GM12865 (cell line): Measurements from ENCODE around the gene PRMT3.

ENCODE experiments used
- DNase-seq: peaks from one replicate; pipeline ENCODE4 v3.0.0; 2010; ENCODE audit warnings: low read depth
- H3K4me3 ChIP-seq: 2 replicates; pipeline ENCODE4 v1.5.1; 2011; ENCODE audit warnings: mild to moderate bottlenecking, low read depth, low read length, control low read depth
- CTCF ChIP-seq: IDR thresholded peaks from 2 replicates; pipeline ENCODE4 v1.5.1; 2011; ENCODE audit warnings: low read length, control low read depth, low read depth, inconsistent platforms; ENCODE audit not compliant: insufficient read depth; ENCODE audit errors: missing control alignments

PRMT3 gene

GRCh38 chr11:20438637-20439036 is 51.1 kb downstream of the PRMT3 start:
- no peak for DNase-seq
- H3K4me3 ChIP-seq: no peak overlapping the region
- TF ChIP-seq CTCF: no peak

- peak; percentile 16 for DNase-seq
- peak; percentile 7 for TF ChIP-seq CTCF
These were observed 56.1 kb downstream of the PRMT3 start for GRCh38 chr11:20443596-20443995.

GRCh38 chr11:20444535-20444934 is 57.0 kb downstream of the PRMT3 start:
- DNase-seq: no peak
- H3K4me3 ChIP-seq: no peak overlapping the region
- no peak for TF ChIP-seq CTCF

More at GRCh38 chr11:20443596-20443995, 56.1 kb downstream of the PRMT3 start:
- H3K4me3 ChIP-seq: no peak overlapping the region

GRCh38 chr11:20448834-20449233 is 61.3 kb downstream of the PRMT3 start:
- TF ChIP-seq CTCF: no peak
- DNase-seq: no peak
- no peak overlapping the region for H3K4me3 ChIP-seq

GRCh38 chr11:20450829-20451228 is 63.3 kb downstream of the PRMT3 start:
- TF ChIP-seq CTCF: no peak
- DNase-seq: no peak
- H3K4me3 ChIP-seq: no peak overlapping the region

- DNase-seq: no peak
- no peak for TF ChIP-seq CTCF
- H3K4me3 ChIP-seq: no peak overlapping the region
These were observed 64.1 kb downstream of the PRMT3 start for GRCh38 chr11:20451568-20451967.

- no peak for DNase-seq
- H3K4me3 ChIP-seq: no peak overlapping the region
- no peak for TF ChIP-seq CTCF
These were observed 65.1 kb downstream of the PRMT3 start for GRCh38 chr11:20452585-20452984.
